ENCODE data around the gene SORCS1.

- TF ChIP-seq CTCF (IDR thresholded peaks at IDR 0.05) (no peak), POLR2A (IDR thresholded peaks at IDR 0.05) (no peak)
Measured at GRCh38 chr10:106679314-106679713, 485.2 kb downstream of the SORCS1 start.
